Mucosa of descending colon (tissue), 3 donors: ENCODE data around the gene PXDN. TPM values are rescaled to one million over a fixed set of nuclear protein-coding genes. Genes with fewer than 3 reads are reported as not detected.

Experiments used
- ATAC-seq: fragments of 200-7000 bp; cut with Tn5 transposase; one replicate; pipeline ENCODE4 v1.9.1; 2020; ENCODE audit warnings: mild to moderate bottlenecking, moderate library complexity
- DNase-seq, 3 donors: peaks; one replicate each; pipeline ENCODE4 v3.0.0-alpha.2; 2020
- H3K36me3 ChIP-seq: fragments of 200-600 bp; one replicate; pipeline ENCODE4 v1.8.0; 2021; ENCODE audit warnings: low read depth, mild to moderate bottlenecking
- H3K4me1 ChIP-seq: fragments of 200-600 bp; one replicate; pipeline ENCODE4 v1.8.0; 2021; ENCODE audit warnings: low read depth, mild to moderate bottlenecking
- H3K4me3 ChIP-seq: fragments of 200-600 bp; one replicate; pipeline ENCODE4 v1.8.0; 2021; ENCODE audit warnings: mild to moderate bottlenecking
- H3K9me3 ChIP-seq: fragments of 200-600 bp; one replicate; pipeline ENCODE4 v1.8.0; 2021; ENCODE audit warnings: mild to moderate bottlenecking
- CTCF ChIP-seq: fragments of 200-600 bp; IDR thresholded peaks from one replicate; pipeline ENCODE4 v1.8.0; 2022; ENCODE audit warnings: antibody characterized with exemption, mild to moderate bottlenecking
- intact Hi-C, 2 donors: fragments of 100-400 bp; cut with DNase I in 1 of 2; cut with micrococcal nuclease in 1 of 2; formaldehyde crosslinking; loops; one replicate each; pipeline versions ENCODE4 v1.11.0 to v1.11.1; 2022; cut with DNase I, micrococcal nuclease
- total RNA-seq, 3 donors: library from RNA; stranded (reverse); fragmentation: NEBNext Ultra II Directional in 2 of 3; extraction: Animal tissue kit (Norgen Biotek cat#: 25700) in 2 of 3; gene quantifications; one replicate each; pipeline versions ENCODE4 v1.2.1 to v1.2.4, GENCODE V29; 2021 to 2023
- donor health status: DM: no; HTN: no; CAD: no; lungs with moderate emphysema.
- donor health status: DM: no; HTN: no; CAD: no.
- donor health status: DM: no; HTN: yes; CAD: no.

PXDN gene
- total RNA-seq, 3 donors from 2014 or later, result 9.3 to 52.4 (median 11.9) TPM

GRCh38 chr2:1755436-1756191 lies 11.3 kb upstream of the PXDN start:
- H3K9me3 ChIP-seq, result peaks cover 7% of the 10 kb centered on the region
- intact Hi-C loops, result loop anchor here in 1 of 2 donors (5.0 kb wide), 1 partner anchor 163 kb away; no protein-coding TSS in a partner anchor
- DNase-seq (no peak), ATAC-seq (no peak)
- H3K4me3 ChIP-seq, result no peak overlapping the region
- H3K36me3 ChIP-seq, result no peaks in the 10 kb centered on the region
- no peaks in the 10 kb centered on the region for H3K4me1 ChIP-seq
- TF ChIP-seq CTCF, result no peak

- no peak for TF ChIP-seq CTCF
- peaks cover 7% of the 10 kb centered on the region for H3K9me3 ChIP-seq
- H3K4me1 ChIP-seq, result no peaks in the 10 kb centered on the region
- ATAC-seq (no peak), DNase-seq (no peak)
- no peak overlapping the region for H3K4me3 ChIP-seq
- intact Hi-C loops, result loop anchor here in 1 of 2 donors (5.0 kb wide), 1 partner anchor 162 kb away; no protein-coding TSS in a partner anchor
- no peaks in the 10 kb centered on the region for H3K36me3 ChIP-seq
Measured at GRCh38 chr2:1754461-1755170, 10.3 kb upstream of the PXDN start.

GRCh38 chr2:1754046-1754445 lies 9.7 kb upstream of the PXDN start:
- intact Hi-C loops, result no loop called here
- Histone ChIP-seq H3K4me1 (no peaks in the 10 kb centered on the region), H3K4me3 (no peak overlapping the region), H3K36me3 (no peaks in the 10 kb centered on the region), H3K9me3 (peaks cover 7% of the 10 kb centered on the region)
- no peak for TF ChIP-seq CTCF
- DNase-seq (no peak), ATAC-seq (no peak)

GRCh38 chr2:1752751-1753150 lies 8.4 kb upstream of the PXDN start:
- peaks cover 7% of the 10 kb centered on the region for H3K9me3 ChIP-seq
- no peak for TF ChIP-seq CTCF
- H3K36me3 ChIP-seq, result no peaks in the 10 kb centered on the region
- intact Hi-C loops, result no loop called here
- ATAC-seq (no peak), DNase-seq (no peak)
- H3K4me3 ChIP-seq, result no peak overlapping the region
- no peaks in the 10 kb centered on the region for H3K4me1 ChIP-seq

- TF ChIP-seq CTCF, result no peak
- peaks cover 7% of the 10 kb centered on the region for H3K9me3 ChIP-seq
- H3K4me1 ChIP-seq, result no peaks in the 10 kb centered on the region
- intact Hi-C loops, result no loop called here
- no peaks in the 10 kb centered on the region for H3K36me3 ChIP-seq
- ATAC-seq (no peak), DNase-seq (peak in 1 of 3 donors; percentile 22)
- H3K4me3 ChIP-seq, result no peak overlapping the region
Measured at GRCh38 chr2:1751767-1752725, 7.7 kb upstream of the PXDN start.
